AG04450 (cell line): ENCODE results near the gene CTBP2. TPM values are rescaled to one million over a fixed set of nuclear protein-coding genes. Genes with fewer than 3 reads are reported as not detected.

ENCODE experiments used
- CTCF ChIA-PET: fragments of 300-600, 350-600 bp; formaldehyde crosslinking; extraction: SDS; loops from one replicate; lab custom pipeline; 2022; ENCODE audit warnings: antibody characterized with exemption, inconsistent platforms; lab: Charles Lee
- POLR2A ChIA-PET: fragments of 350-600 bp; formaldehyde crosslinking; extraction: SDS; loops from one replicate; lab custom pipeline; 2021; ENCODE audit warnings: antibody characterized with exemption, inconsistent platforms; lab: Yijun Ruan, JAX
- DNase-seq: peaks from one replicate; pipeline ENCODE4 v3.0.0-alpha.2; 2011; ENCODE audit warnings: low read depth, low spot score
- H3K27ac ChIP-seq: one replicate; pipeline ENCODE4 v1.5.1; 2012; ENCODE audit warnings: low read depth, low read length, control low read depth
- H3K27me3 ChIP-seq: one replicate; pipeline ENCODE4 v1.6.0; 2012; ENCODE audit warnings: low read length; ENCODE audit not compliant: control insufficient read depth, insufficient read depth
- H3K4me3 ChIP-seq: 2 replicates; pipeline ENCODE4 v1.5.1; 2011; ENCODE audit warnings: mild to moderate bottlenecking, low read depth, low read length, control low read depth
- H3K9me3 ChIP-seq: 2 replicates; pipeline ENCODE4 v1.5.1; 2012; ENCODE audit warnings: low read length; ENCODE audit not compliant: control insufficient read depth, insufficient read depth
- CTCF ChIP-seq: IDR thresholded peaks from 2 replicates; pipeline ENCODE4 v1.5.1; 2011; ENCODE audit warnings: low read depth, low read length, control low read depth, inconsistent platforms
- polyA plus RNA-seq: library from polyadenylated mRNA; depleted of rRNA; stranded (reverse); fragments of >200 nt; gene quantifications from 2 replicates; pipeline ENCODE4 v1.2.3, GENCODE V29; 2011

The CTBP2 gene
- polyA plus RNA-seq, 1 experiment = 52.5 TPM

- Histone ChIP-seq H3K27me3 (no peaks in the 10 kb centered on the region), H3K27ac (no peak overlapping the region), H3K4me3 (no peak overlapping the region), H3K9me3 (no peaks in the 10 kb centered on the region; the same call in 1 of the 2 replicates)
- DNase-seq = no peak
- ChIA-PET POLR2A (no interaction called here), CTCF (interaction anchor here (1.5 to 2.7 kb wide), 3 partner anchors 10 to 12 kb away, joined by 3 to 12 read pairs (median 4); no protein-coding TSS in a partner anchor)
- no peak for TF ChIP-seq CTCF
These were observed 86.4 kb downstream of the CTBP2 start for GRCh38 chr10:125073996-125074395.

GRCh38 chr10:125072794-125073193 lies 87.6 kb downstream of the CTBP2 start:
- H3K27me3 ChIP-seq = no peaks in the 10 kb centered on the region
- no peak overlapping the region for H3K4me3 ChIP-seq
- no peaks in the 10 kb centered on the region; the same call in 1 of the 2 replicates for H3K9me3 ChIP-seq
- TF ChIP-seq CTCF = no peak
- no peak for DNase-seq
- no peak overlapping the region for H3K27ac ChIP-seq
- ChIA-PET POLR2A (interaction anchor here (0.6 kb wide), 1 partner anchor 18 kb away, joined by 4 read pairs; no protein-coding TSS in a partner anchor), CTCF (interaction anchor here (0.9 to 2.7 kb wide), 5 partner anchors 10 to 25 kb away, joined by 3 to 12 read pairs (median 4); no protein-coding TSS in a partner anchor)

GRCh38 chr10:125071008-125071407 lies 89.4 kb downstream of the CTBP2 start:
- H3K27me3 ChIP-seq = no peaks in the 10 kb centered on the region
- CTCF ChIA-PET = interaction anchor here (1.1 kb wide), 1 partner anchor 10 kb away, joined by 5 read pairs; no protein-coding TSS in a partner anchor
- H3K9me3 ChIP-seq = no peaks in the 10 kb centered on the region; the same call in 1 of the 2 replicates
- POLR2A ChIA-PET = no interaction called here
- no peak for TF ChIP-seq CTCF
- no peak for DNase-seq
- no peak overlapping the region for H3K27ac ChIP-seq
- H3K4me3 ChIP-seq = no peak overlapping the region

- H3K9me3 ChIP-seq = no peaks in the 10 kb centered on the region
- H3K27me3 ChIP-seq = no peaks in the 10 kb centered on the region
- DNase-seq = no peak
- POLR2A ChIA-PET = no interaction called here
- CTCF ChIA-PET = interaction anchor here (1.2 to 1.7 kb wide), 2 partner anchors 11 to 20 kb away, joined by 3 to 11 read pairs; no protein-coding TSS in a partner anchor
- no peak overlapping the region for H3K27ac ChIP-seq
- H3K4me3 ChIP-seq = no peak overlapping the region
- TF ChIP-seq CTCF = no peak
These were observed 92.0 kb downstream of the CTBP2 start for GRCh38 chr10:125068406-125068805.

GRCh38 chr10:125067764-125068163 lies 92.6 kb downstream of the CTBP2 start:
- Histone ChIP-seq H3K27me3 (no peaks in the 10 kb centered on the region), H3K9me3 (no peaks in the 10 kb centered on the region), H3K4me3 (no peak overlapping the region), H3K27ac (no peak overlapping the region)
- ChIA-PET CTCF (no interaction called here), POLR2A (no interaction called here)
- no peak for TF ChIP-seq CTCF
- no peak for DNase-seq
